Renal pelvis (tissue), 4 donors: ENCODE data around the gene ARPC1A. TPM values are rescaled to one million over a fixed set of nuclear protein-coding genes. Genes with fewer than 3 reads are reported as not detected.
"Not testable (repeated sequence)": the region's sequence is repeated elsewhere in the genome, so short reads cannot be mapped to it uniquely, and the experiment has no call there.

Experiments
- DNase-seq: peaks from one replicate; pipeline ENCODE4 v3.0.0-alpha.2; 2013
- polyA plus RNA-seq, 3 donors: library from polyadenylated mRNA; unstranded; fragments of 120-200 nt; gene quantifications; one replicate each; pipeline ENCODE4 v1.2.1, GENCODE V29; 2013; ENCODE audit not compliant: insufficient read length in 3 of 3

ARPC1A gene
- polyA plus RNA-seq, 3 donors = 98.8 to 110 (median 107) TPM

DNA sequence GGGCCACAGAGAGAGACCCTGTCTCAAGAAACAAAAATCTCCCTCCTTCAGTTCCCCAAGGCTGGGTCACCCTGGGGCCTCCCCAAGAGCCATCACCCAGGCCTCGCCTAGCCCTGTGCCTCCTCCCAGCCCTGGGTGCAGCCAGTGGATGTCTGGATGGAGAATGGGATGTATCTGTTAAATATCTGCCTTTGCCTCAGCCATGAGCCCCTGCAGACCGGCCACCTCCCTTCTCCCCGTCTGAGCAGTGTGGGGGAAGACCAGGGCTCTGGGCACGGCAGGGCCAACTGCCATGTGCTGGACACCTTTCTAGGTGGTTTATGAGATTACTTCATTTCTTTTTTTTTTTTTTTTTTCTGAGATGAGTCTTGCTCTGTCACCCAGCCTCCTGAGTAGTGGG is 58.8 kb downstream of the ARPC1A start:
- DNase-seq = no peak

GRCh38 chr7:99385564-99385963 is 59.9 kb downstream of the ARPC1A start:
- DNase-seq = no peak

DNA sequence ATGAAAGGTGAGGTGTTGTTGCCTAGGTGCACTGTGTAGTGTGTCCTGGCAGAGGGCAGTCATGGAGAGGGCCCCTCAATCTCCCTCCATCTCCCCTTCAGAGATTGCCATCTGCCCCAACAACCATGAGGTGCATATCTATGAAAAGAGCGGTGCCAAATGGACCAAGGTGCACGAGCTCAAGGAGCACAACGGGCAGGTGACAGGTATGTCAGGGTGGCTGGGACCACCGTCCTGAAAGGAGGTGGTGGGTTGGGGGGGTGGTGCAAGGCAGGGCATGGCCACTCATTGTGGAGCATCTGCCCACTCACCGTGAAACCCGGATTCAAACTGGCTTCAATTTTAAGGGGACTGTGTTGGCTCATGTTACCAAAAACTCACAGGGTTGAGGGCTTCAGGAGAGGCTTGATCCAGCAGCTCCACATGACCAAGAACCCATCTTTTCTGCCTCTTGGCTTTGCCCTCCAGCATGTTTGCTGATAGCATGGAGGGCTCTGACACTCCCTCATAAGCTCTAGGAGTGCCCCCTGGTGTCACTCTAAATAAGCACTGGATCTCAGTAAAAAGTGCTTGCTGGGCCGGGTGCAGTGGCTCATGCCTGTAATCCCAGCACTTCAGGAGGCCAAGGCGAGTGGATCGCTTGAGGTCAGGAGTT is 61.0 kb downstream of the ARPC1A start:
- DNase-seq = no peak

DNA sequence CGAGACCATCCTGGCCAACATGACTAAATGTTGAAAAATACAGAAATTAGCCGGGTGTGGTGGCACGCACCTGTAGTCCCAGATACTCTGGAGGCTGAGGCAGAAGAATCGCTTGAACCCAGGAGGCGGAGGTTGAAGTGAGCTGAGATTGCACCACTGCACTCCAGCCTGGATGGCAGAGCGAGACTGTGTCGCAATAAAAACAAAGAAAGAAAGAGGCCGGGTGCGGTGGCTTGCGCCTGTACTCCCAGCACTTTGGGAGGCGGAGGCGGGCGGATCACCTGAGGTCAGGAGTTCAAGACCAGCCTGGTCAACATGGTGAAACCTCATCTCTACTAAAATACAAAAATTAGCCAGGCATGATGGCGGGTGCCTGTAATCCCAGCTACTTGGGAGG is 61.5 kb downstream of the ARPC1A start:
- not testable (repeated sequence) for DNase-seq

DNA sequence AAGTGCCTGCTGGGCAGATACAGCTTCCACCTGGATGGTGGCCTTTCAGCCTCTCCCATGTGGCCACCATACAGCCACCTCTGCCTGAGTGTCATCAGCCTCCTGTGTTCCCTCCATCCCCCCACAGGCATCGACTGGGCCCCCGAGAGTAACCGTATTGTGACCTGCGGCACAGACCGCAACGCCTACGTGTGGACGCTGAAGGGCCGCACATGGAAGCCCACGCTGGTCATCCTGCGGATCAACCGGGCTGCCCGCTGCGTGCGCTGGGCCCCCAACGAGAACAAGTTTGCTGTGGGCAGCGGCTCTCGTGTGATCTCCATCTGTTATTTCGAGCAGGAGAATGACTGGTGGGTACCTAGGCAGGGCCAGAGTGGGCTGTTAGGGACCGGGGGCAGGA is 62.2 kb downstream of the ARPC1A start:
- DNase-seq = no peak

DNA sequence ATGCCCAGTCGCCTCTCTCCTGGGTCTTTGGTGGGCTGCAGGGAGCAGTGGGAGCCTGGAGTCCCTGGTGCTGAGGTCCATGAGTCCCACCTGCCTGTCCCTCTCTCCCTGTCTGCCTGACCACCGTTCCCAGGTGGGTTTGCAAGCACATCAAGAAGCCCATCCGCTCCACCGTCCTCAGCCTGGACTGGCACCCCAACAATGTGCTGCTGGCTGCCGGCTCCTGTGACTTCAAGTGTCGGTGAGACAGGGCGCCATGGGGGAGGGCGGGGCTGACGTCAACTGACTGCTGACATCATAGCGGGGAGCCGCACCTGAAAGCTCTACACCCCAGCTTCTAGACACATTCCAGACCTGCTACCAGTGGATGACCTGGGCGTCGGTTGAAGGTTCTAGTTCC is 64.1 kb downstream of the ARPC1A start:
- DNase-seq = no peak

DNA sequence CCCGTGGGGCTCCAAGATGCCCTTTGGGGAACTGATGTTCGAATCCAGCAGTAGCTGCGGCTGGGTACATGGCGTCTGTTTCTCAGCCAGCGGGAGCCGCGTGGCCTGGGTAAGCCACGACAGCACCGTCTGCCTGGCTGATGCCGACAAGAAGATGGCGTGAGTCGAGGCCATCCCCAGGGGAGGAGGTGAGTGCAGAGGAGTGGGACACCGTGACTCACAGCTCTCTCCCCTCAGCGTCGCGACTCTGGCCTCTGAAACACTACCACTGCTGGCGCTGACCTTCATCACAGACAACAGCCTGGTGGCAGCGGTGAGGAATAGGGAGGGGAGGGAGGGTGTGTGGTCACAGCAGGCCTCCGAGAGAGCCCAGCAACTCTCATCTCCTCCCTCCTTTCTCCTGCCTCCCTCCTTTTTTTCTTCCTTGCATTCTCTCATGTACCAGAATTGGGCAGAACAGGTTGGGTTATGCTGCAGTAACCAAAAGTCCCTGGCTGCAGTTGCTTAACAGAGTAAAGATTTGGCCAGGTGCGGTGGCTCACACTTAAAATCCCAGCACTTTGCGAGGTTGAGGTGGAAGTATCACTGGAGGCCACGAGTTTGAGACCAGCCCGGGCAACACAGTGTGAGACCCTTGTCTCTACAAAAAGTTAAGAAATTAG is 65.4 kb downstream of the ARPC1A start:
- DNase-seq = no peak

- DNase-seq = no peak
Measured at GRCh38 chr7:99392046-99392445, 66.3 kb downstream of the ARPC1A start.

GRCh38 chr7:99392659-99393354 is 67.1 kb downstream of the ARPC1A start:
- no peak for DNase-seq

DNA sequence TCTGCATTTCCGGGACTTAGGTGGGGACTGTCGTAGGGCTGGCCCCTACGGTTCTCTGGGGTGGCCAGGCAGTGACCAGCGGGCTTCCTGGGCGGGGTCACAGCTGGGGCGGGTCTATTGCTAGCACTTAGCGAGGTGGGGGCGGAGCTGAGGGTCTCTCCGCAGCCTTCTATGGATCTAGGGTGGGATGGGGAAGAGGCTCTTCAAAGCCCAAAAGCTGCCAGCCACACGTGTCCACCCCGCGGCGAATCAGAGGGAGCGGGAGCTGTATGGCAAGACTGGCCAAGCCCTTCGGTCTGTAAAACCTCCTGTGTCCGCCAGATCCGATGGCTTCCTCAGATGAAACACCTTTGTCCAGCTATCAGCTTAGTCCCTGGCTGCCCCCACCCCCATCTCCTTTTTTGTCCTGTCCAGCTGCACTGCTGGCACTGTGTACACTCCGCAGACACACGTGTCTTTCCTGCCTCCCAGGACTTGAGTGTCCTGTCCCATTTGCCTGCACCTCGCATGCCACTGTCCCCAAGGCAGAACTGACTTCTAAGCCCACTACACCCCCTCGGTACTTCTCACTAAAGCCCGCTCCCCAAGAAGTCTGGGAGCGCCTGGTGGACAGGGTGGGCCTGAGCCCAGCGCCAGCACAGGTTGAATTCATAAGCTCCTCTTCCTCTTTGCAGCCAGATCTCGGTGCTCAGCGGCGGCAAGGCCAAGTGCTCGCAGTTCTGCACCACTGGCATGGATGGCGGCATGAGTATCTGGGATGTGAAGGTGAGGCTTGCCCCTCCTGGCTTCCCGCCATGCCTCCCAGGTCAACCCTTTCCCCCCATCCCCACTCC is 67.9 kb downstream of the ARPC1A start:
- DNase-seq = no peak

DNA sequence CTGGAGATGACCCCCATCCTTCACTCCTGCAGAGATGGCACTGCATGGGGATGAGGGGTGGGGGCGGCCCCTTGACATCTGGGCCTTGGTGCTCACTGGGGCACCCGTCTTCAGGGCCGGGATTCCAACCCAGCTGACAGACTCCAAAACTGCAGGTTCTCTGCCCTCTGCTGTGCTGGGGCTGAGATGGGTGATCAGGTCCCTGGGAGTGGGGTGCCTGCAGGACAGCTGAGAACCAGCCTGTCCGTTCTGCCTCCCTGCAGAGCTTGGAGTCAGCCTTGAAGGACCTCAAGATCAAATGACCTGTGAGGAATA is 68.4 kb downstream of the ARPC1A start:
- DNase-seq = no peak

DNA sequence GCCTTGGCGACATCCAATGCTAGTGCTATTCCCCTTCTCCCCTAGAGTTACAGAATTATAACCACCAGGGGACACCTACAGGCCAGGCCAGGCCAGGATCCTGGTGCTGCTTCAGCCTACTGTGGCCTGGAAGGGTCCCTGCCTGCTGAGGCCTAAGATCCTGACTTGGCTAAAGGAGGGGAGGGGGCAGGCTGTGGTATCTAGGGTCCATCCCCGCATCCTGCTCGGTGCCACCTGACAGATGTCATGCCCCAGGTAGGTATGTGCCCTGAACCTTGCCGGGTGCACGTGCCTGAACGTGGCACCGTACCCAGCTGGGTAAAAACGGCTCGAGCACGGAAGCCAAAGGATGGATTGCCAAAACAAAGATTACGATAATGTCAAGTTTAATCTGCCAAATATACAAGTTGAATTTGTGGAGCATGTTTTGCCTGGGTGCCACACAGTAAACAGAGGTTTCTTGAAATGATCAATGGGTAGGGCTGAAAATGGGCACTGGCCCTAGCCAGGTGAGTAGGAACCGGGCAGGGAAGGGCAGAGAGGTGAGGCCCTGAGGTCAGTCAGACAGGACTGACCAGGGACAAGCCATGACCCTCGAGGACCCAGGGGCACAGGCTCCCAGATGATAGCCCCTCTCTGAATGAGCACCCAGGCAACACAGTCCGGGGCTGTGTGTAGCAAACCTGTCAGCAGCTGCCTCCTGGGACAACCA is 70.1 kb downstream of the ARPC1A start:
- DNase-seq = no peak

GRCh38 chr7:99396418-99397296 is 71.0 kb downstream of the ARPC1A start:
- DNase-seq = no peak

- no peak for DNase-seq
Measured at GRCh38 chr7:99397297-99397983, 71.7 kb downstream of the ARPC1A start.

DNA sequence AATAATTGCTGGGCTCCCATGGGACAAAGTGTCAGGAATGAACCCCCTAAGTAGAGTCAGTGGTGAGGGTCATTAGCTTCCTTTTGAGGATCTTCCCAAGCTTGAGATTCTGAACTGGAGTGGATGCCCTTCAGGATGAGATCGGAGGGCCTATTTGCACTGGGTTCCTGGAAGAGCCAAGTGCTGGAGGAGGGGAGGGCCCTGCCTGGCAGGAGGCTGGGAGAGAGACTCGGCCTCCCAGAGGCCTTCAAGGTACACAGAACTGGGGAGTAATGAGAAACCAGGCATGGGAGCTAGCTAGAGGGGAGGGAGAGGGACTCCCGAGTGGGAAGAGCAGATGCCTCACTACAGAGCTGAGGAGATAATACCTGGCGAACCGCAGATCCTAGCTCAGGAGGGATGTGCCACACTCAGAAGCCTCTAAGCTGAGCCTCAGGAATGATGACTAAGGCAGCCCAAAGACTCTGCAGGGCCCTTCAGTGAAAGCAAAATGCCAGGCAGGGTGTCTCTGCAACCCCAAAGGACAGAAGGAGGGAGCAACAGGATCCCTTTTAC is 73.3 kb downstream of the ARPC1A start:
- no peak for DNase-seq

DNA sequence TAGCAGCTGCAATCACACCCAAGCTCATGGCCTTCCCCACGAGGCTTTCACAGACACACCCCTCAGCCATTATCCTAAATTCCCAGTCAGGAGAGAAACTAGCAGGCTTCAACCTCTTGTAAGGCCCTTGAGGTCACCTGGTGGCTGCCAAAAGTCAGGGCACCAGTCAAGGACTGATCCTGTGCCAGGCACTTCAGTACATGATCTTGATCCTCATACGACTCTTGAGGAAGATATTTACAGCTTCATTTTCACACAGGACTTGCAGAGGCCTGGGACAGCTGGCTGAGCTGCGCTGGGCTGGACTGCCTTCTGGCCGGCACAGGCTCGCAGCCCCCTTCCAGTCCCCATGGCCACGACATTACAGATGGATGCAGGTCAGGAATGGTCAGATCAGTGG is 73.9 kb downstream of the ARPC1A start:
- DNase-seq = no peak

DNA sequence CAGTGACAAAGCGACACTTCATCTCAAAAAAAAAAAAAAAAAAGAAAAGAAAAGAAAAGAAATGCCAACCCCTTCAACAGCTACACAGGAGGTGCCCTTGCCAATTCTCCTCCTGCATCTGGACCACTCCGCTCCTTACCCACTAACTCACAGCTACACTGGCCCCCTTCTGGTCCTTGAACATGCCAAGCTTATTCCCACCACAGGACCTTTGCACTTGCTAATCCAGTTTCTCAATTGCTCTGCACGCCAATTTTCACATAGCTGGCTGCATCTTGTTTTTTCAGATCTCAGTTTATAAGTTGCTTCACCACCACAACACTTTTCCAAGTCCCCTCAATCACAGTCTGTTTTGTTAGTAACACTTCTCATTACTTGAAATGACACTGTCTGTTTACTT is 77.2 kb downstream of the ARPC1A start:
- DNase-seq = no peak

DNA sequence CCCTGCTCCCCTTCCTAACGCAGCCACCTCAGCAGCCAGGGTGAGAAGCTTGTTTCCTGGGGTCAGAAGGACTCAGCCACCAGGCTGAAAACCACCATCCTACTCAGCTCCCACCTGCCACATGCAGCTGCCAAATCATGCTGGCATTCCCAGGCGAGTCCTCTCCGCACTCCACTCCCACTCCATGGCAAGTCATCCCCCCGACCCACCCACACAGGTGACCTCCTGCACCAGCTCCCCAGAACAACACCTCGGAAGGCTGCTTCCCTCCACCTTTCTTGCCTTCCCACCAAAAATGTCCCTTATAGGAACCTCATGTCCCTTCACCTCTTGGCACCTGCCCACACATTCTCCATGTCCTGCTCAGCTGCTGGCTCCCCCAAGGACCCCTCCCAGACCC is 78.1 kb downstream of the ARPC1A start:
- no peak for DNase-seq

DNA sequence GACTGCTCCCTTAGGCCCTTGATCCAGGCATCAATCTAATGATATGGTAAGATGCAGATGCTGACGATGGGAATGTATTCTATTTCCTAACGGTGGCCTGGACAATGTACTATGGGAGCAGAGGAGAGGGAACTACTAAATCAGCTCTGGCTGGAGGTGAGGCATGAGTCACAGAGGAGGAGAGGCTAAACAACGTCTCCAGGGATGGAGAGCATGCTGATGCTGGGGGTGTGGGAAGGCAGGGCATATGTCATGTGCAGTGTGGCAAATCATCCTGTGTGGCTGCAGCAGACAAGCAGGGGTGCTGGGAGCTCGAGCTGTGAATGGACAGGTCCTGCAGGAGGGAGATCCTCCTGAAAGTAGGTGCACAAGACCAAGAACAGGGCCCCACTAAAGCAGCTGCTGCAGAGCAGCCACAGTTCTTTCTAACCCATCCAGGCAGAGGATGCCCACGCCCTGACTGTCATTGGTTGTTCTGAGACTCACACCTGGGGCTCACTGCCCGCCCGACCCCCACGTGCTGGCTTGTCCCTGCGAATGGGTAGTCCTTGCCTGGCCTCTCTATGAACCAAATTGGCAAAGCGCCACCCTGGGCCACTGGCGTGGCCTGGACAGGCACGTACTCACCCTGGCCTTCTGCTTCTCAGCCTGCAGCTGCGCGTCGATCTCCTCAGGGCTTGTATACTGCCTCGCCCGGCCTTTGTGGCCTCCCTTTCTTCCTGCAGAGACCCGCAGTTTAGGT is 78.7 kb downstream of the ARPC1A start:
- DNase-seq = no peak
